ENCODE data around the gene CD244.

DNA sequence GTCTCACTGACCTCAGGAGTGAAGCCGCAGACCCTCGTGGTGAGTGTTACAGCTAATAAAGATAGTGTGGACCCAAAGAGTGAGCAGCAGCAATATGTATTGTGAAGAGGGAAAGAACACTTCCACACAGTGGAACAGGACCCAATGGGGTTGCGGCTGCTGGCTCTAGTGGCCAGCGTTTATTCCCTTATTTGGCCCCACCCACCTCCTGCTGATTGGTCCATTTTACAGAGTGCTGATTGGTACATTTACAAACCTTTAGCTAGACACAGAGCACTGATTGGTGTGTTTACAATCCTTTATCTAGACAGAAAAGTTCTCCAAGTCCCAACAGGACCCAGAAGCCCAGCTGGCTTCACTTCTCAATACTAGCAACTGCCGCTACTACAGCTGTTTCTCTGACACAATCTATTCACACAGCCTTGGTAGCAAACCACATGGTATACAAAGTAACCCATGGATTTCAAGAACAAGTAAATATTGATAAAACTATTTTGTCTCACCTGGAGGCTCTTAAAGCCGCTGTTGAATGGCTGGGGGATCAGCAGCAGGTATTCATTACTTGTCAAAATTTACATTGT lies 47.6 kb upstream of the CD244 start:
- TF ChIP-seq, protein P1, sequence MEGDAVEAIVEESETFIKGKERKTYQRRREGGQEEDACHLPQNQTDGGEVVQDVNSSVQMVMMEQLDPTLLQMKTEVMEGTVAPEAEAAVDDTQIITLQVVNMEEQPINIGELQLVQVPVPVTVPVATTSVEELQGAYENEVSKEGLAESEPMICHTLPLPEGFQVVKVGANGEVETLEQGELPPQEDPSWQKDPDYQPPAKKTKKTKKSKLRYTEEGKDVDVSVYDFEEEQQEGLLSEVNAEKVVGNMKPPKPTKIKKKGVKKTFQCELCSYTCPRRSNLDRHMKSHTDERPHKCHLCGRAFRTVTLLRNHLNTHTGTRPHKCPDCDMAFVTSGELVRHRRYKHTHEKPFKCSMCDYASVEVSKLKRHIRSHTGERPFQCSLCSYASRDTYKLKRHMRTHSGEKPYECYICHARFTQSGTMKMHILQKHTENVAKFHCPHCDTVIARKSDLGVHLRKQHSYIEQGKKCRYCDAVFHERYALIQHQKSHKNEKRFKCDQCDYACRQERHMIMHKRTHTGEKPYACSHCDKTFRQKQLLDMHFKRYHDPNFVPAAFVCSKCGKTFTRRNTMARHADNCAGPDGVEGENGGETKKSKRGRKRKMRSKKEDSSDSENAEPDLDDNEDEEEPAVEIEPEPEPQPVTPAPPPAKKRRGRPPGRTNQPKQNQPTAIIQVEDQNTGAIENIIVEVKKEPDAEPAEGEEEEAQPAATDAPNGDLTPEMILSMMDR (IDR thresholded peaks at IDR 0.05), result no peak
- TF ChIP-seq ZFX (IDR thresholded peaks at IDR 0.05; ENCODE audit: borderline replicate concordance), result no peak

Measured in 22Rv1 (cell line).